GM19035 (cell line): Measurements from ENCODE around the gene RPGRIP1L.

Source experiments
- ATAC-seq: cut with Tn5 transposase; IDR thresholded peaks from one replicate; pipeline ENCODE4 v1.9.1; 2021; ENCODE audit not compliant: unreplicated experiment

RPGRIP1L gene

GRCh38 chr16:53608094-53608493 lies 95.6 kb downstream of the RPGRIP1L start:
- no peak for ATAC-seq

GRCh38 chr16:53605831-53606400 lies 97.7 kb downstream of the RPGRIP1L start:
- no peak for ATAC-seq

GRCh38 chr16:53605356-53605755 lies 98.3 kb downstream of the RPGRIP1L start:
- ATAC-seq = no peak

- no peak for ATAC-seq
Measured at GRCh38 chr16:53601961-53602360, 101.7 kb downstream of the RPGRIP1L start.

- ATAC-seq = no peak
Measured at GRCh38 chr16:53600616-53601015, 103.0 kb downstream of the RPGRIP1L start.

GRCh38 chr16:53600126-53600525 lies 103.5 kb downstream of the RPGRIP1L start:
- ATAC-seq = no peak

- ATAC-seq = no peak
Measured at GRCh38 chr16:53599548-53599947, 104.1 kb downstream of the RPGRIP1L start.

- no peak for ATAC-seq
Measured at GRCh38 chr16:53598511-53599275, 105.0 kb downstream of the RPGRIP1L start.

- no peak for ATAC-seq
Measured at GRCh38 chr16:53597776-53598175, 105.9 kb downstream of the RPGRIP1L start.

GRCh38 chr16:53588081-53588648 lies 115.5 kb downstream of the RPGRIP1L start:
- no peak for ATAC-seq

- no peak for ATAC-seq
Measured at GRCh38 chr16:53583401-53583800, 120.3 kb downstream of the RPGRIP1L start.

- ATAC-seq = no peak
Measured at GRCh38 chr16:53581784-53582183, 121.9 kb downstream of the RPGRIP1L start.

GRCh38 chr16:53580038-53580802 lies 123.4 kb downstream of the RPGRIP1L start:
- ATAC-seq = no peak

- ATAC-seq = no peak
Measured at GRCh38 chr16:53576904-53577303, 126.8 kb downstream of the RPGRIP1L start.

- ATAC-seq = no peak
Measured at GRCh38 chr16:53576210-53576609, 127.4 kb downstream of the RPGRIP1L start.

- no peak for ATAC-seq
Measured at GRCh38 chr16:53571763-53572162, 131.9 kb downstream of the RPGRIP1L start.

- no peak for ATAC-seq
Measured at GRCh38 chr16:53566552-53567245, 137.0 kb downstream of the RPGRIP1L start.

- no peak for ATAC-seq
Measured at GRCh38 chr16:53565296-53565863, 138.3 kb downstream of the RPGRIP1L start.

GRCh38 chr16:53563426-53563825 lies 140.2 kb downstream of the RPGRIP1L start:
- ATAC-seq = no peak

GRCh38 chr16:53561101-53561888 lies 142.4 kb downstream of the RPGRIP1L start:
- no peak for ATAC-seq
